Hypothalamus (tissue), 51 donors: Measurements from ENCODE around the gene PAK1IP1.
"Not testable (repeated sequence)": the region's sequence is repeated elsewhere in the genome, so short reads cannot be mapped to it uniquely, and the experiment has no call there.

ENCODE experiments used
- DNase-seq, 51 donors: peaks; one replicate each; lab custom pipeline; 2025; lab: John Stamatoyannopoulos, UW

PAK1IP1 gene

GRCh38 chr6:10690651-10691445 lies 3.9 kb upstream of the PAK1IP1 start:
- DNase-seq: no peak

- DNase-seq: no peak
These were observed 1.7 kb upstream of the PAK1IP1 start for GRCh38 chr6:10692965-10693538.

GRCh38 chr6:10695086-10695657 lies 400 bp downstream of the PAK1IP1 start:
- no peak for DNase-seq

DNA sequence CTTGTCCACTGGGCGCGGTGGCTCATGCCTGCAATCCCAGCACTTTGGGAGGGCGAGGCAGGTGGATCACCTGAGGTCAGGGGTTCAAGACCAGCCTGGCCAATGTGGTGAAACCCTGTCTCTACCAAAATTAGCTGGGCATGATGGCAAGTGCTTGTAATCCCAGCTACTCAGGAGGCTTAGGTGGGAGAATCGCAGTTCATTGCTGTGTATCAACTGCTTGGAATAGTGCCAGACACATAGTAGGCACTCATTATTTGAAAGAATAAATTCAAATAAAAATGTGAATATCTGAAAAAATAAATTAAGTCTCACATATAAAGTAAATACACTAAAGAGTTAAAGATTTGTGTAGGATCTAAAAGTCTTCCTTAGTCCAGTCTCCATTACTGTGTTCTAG lies 1.9 kb downstream of the PAK1IP1 start:
- no peak for DNase-seq

DNA sequence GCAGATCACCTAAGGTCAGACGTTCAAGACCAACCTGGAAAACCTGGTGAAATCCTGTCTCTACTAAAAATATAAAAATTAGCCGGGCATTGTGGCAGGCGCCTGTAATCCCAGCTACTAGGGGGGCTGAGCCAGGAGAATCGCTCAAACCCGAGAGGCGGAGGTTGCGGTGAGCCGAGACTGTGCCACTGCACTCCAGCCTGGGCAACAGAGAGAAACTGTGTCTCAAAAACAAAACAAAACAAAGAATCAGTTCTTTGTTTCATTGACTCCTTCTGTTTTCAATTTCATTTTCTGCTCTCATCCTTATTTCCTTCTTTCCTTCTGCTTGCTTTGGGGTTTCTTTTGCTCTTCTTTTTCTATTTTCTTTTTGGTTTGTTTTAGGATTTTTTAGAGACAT lies 19.2 kb downstream of the PAK1IP1 start:
- no peak for DNase-seq

DNA sequence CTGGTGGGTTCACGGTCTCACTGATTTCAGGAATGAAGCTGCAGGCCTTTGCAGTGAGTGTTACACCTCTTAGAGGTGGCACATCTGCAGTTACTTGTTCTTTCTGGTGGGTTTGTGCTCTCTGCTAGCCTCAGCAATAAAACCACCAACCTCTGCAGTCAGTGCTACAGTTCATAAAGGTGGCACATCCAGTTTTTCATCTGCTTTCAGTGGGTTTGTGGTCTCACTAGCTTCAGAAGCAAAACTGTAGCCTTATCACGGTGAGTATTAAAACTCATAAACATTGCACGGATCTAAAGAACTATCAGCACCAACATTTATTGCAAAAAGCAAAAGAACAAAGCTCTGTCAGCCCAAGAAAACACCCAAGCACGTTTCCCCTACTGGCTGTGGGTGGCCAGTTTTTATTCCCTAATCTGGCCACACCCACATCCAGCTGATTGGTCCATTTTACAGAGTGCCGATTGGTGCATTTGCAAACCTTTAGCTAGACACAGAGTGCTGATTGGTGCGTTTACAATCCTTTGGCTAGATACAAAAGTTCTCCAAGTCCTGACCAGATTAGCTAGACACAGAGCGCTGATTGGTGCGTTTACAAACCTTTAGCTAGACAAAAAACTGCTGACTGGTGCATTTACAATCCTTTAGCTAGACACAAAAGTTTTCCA lies 24.7 kb downstream of the PAK1IP1 start:
- no peak for DNase-seq

- peak in 1 of 51 donors; percentile 4 for DNase-seq
These were observed 25.1 kb downstream of the PAK1IP1 start for GRCh38 chr6:10719964-10720264.

DNA sequence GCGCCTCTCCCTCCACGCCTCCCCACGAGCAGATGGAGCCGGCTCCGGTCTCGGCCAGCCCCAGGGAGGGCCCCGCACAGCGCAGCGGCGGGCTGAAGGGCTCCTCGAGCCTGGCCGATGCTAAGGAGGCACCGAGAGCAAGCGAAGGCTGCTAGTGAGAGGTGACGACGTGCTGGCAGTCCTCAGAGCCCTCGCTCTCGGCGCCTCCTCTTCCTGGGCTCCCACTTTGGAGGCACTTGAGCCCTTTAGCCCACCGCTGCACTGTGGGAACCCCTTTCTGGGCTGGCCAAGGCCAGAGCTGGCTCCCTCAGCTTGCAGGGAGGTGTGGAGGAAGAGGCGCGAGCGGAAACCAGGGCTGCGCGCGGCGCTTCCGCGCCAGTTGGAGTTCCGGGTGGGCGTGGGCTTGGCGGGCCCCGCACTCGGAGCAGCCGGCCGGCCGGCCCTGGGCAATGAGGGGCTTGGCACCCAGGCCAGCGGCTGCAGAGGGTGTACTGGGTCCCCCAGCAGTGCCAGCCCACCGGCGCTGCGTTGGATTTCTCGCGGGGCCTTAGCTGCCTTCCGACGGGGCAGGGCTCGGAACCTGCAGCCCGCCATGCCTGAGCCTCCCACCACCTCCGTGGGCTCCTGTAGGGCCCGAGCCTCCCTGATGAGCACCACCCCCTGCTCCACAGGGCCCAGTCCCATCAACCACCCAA lies 25.6 kb downstream of the PAK1IP1 start:
- peak in 14 of 51 donors; percentile 8 to 36 (median 17) for DNase-seq

- not testable (repeated sequence) for DNase-seq
These were observed 26.4 kb downstream of the PAK1IP1 start for GRCh38 chr6:10720960-10721849.

DNA sequence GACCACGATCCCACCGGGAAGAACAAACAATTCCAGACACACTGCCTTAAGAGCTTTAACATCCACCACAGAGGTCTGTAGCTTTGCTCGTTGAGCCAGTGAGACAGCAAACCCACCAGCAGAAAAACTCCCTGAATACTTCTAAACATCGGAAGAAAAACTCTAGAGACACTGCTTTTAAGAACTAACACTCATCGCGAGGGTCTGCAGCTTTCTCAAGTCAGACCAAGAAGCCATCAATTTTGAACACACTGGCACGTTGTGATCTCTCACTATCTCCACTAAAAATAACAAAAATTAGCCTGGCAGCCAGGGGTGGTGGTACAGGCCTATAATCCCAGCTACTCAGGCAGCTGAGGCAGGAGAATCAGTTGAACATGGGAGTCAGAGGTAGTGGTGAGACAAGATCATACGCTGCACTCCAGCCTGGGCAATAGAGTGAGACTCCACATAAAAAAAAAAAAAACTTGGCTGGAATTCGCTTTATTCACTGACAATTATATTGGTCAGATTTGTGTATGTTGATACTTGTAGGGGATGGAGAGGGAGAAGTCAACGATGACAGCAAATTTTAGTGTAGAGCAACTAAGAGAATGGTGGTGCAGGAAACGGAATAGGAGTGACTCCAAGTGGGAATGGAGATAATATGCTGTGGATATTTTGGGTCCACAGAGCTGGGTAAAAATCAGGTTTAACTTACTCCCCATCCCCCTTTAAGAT lies 27.2 kb downstream of the PAK1IP1 start:
- no peak for DNase-seq

- DNase-seq: no peak
These were observed 27.7 kb downstream of the PAK1IP1 start for GRCh38 chr6:10722570-10722819.

GRCh38 chr6:10722820-10723566 lies 28.2 kb downstream of the PAK1IP1 start, which contains the start of gene TMEM14C:
TSS of gene TMEM14C (plus strand) at chr6:10723070. CDS start at chr6:10724614, 1,544 bp downstream.
- DNase-seq: peak; percentile 64 to 99 (median 95)

- no peak for DNase-seq
These were observed 28.8 kb downstream of the PAK1IP1 start for GRCh38 chr6:10723567-10723881.

- DNase-seq: no peak
These were observed 30.3 kb downstream of the PAK1IP1 start for GRCh38 chr6:10725044-10725443.

DNA sequence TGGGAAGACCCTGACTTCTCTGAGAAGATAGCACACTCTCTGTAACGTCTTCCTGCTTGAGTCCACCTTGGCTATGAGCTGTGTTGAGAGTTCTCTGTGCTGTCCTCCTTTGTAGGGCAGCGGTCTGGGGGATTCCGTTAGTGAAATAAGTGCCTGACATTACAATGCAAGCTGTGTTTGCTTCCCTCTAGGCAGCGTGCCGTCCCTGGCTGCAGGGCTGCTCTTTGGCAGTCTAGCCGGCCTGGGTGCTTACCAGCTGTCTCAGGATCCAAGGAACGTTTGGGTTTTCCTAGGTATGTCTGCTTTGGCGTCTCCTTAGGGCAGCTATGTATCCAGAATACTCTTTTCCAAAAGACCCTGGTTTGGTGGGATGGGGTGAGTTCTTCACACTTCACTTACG lies 30.9 kb downstream of the PAK1IP1 start:
- peak in 33 of 51 donors; percentile 4 to 72 (median 33) for DNase-seq

DNA sequence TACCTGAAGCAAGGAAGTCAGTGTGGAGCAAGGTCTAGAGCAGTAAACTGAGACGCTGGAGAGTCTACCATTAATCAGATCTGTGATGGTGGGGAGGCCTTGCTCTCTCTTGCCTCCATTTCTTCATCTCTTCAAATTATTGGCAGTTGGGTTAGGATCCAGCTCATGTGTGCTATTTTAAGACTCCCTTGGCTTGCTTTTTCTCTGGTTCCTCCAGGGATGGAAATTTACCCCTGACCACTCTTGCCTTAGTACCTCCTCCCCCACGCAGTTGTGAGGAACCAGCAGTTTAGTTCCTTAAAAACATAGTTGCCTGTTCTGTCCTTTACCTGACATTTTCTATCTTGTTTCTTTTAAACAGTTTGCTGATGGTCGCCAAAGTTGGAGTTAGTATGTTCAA lies 35.5 kb downstream of the PAK1IP1 start:
- no peak for DNase-seq

DNA sequence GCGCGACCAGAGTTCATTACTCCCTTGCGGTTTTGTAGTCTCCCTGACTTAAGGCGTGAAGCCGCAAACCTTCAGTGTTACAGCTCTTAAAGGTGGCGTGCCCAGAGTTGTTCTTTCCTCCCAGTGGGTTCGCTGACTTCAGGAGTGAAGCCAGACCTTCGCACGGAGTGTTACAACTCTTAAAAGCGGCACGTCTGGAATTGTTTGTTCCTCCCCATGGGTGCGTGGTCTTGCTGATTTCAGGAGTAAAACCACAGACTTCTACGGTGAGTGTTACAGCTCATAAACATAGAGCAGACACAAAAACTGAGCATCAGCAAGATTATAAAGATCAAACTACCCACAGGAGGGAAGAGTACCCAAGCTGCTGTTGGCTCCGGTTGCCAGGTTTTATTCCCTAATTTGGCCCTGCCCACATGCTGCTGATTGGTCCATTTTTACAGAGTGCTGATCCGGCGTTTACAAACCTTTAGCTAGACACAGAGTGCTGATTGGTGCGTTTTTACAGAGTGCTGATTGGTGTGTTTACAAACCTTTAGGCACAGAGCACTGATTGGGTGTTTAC lies 38.5 kb downstream of the PAK1IP1 start:
- no peak for DNase-seq

DNA sequence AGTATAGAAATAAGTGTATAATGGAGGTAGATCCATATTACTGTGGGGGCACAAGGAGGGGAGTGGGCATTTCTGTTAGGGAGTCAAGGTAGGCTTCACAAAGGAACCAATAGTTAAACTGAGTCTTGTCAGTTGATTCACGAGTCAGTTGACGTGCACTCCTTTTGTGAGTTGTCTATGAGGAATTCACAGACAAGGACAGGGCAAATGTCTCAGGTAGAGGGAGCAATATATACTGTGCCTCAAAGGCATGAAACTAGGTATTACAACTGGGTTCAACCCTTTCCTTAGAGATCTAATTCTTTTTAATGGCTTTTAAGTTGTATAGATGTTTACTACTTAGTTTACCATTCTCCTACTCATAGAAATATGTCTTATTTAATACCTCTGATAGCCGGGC lies 39.1 kb downstream of the PAK1IP1 start:
- no peak for DNase-seq

DNA sequence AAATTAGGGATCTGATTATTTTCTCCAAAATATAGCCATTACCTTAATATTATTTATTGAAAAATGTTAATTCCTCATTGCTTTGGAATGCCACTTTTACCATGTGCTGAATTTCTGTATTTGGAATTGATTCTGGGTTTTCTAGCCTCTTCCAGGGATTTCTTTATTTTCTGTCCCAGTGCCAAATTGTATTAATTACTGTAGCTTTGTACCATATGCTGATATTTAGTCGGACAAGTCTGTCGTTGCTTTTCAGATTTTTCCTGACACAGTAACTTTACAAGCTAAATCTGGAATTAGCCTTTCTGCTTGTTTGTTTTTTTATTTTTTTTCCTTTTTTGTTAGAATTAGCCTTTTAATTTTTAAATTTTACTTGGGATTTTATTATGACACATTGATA lies 42.0 kb downstream of the PAK1IP1 start:
- no peak for DNase-seq
